Stimulated activated memory B cell treated with anti-CD40 and anti-IgM and Interleukin-4, amounts not matched to agents 10 μg/mL and 1 μg/mL and 100 μg/mL, for 72 hours (primary cell): ENCODE measurements around the gene ANO1.
"Not testable (repeated sequence)": the region's sequence is repeated elsewhere in the genome, so short reads cannot be mapped to it uniquely, and the experiment has no call there.

Source experiments
- ATAC-seq: fragments of 150-1000 bp; cut with Tn5 transposase; 2 replicates; pipeline ENCODE4 v1.10.0; 2021
- H3K27ac Mint-ChIP-seq: one replicate; pipeline ENCODE4 v1.8.0; 2022; ENCODE audit warnings: mild to moderate bottlenecking, mixed read lengths
- H3K27me3 Mint-ChIP-seq: one replicate; pipeline ENCODE4 v1.8.0; 2022; ENCODE audit warnings: mixed read lengths
- H3K36me3 Mint-ChIP-seq: one replicate; pipeline ENCODE4 v1.8.0; 2022; ENCODE audit warnings: mixed read lengths
- H3K4me1 Mint-ChIP-seq: one replicate; pipeline ENCODE4 v1.8.0; 2022; ENCODE audit warnings: mixed read lengths
- H3K4me3 Mint-ChIP-seq: one replicate; pipeline ENCODE4 v1.8.0; 2022; ENCODE audit warnings: mild to moderate bottlenecking, moderate library complexity, mixed read lengths
- H3K9me3 Mint-ChIP-seq: one replicate; pipeline ENCODE4 v1.8.0; 2022; ENCODE audit warnings: mixed read lengths

ANO1 gene

GRCh38 chr11:70209391-70209912, 131.3 kb downstream of the ANO1 start:
- H3K9me3 Mint-ChIP-seq: no peaks in the 10 kb centered on the region
- no peak overlapping the region for H3K4me3 Mint-ChIP-seq
- H3K36me3 Mint-ChIP-seq: peaks cover 45% of the 10 kb centered on the region
- peaks cover 53% of the 10 kb centered on the region for H3K4me1 Mint-ChIP-seq
- no peaks in the 10 kb centered on the region for H3K27me3 Mint-ChIP-seq
- ATAC-seq: no peak
- H3K27ac Mint-ChIP-seq: no peak overlapping the region

- Mint-ChIP-seq H3K36me3 (peaks cover 39% of the 10 kb centered on the region), H3K27me3 (no peaks in the 10 kb centered on the region), H3K4me3 (no peak overlapping the region), H3K4me1 (peaks cover 47% of the 10 kb centered on the region), H3K27ac (no peak overlapping the region), H3K9me3 (no peaks in the 10 kb centered on the region)
- no peak for ATAC-seq
These were observed 132.0 kb downstream of the ANO1 start for GRCh38 chr11:70210051-70210501.

GRCh38 chr11:70210530-70210929, 132.4 kb downstream of the ANO1 start:
- peaks cover 39% of the 10 kb centered on the region for H3K36me3 Mint-ChIP-seq
- no peak overlapping the region for H3K27ac Mint-ChIP-seq
- H3K4me1 Mint-ChIP-seq: peaks cover 43% of the 10 kb centered on the region
- H3K27me3 Mint-ChIP-seq: no peaks in the 10 kb centered on the region
- no peaks in the 10 kb centered on the region for H3K9me3 Mint-ChIP-seq
- no peak overlapping the region for H3K4me3 Mint-ChIP-seq
- no peak for ATAC-seq

DNA sequence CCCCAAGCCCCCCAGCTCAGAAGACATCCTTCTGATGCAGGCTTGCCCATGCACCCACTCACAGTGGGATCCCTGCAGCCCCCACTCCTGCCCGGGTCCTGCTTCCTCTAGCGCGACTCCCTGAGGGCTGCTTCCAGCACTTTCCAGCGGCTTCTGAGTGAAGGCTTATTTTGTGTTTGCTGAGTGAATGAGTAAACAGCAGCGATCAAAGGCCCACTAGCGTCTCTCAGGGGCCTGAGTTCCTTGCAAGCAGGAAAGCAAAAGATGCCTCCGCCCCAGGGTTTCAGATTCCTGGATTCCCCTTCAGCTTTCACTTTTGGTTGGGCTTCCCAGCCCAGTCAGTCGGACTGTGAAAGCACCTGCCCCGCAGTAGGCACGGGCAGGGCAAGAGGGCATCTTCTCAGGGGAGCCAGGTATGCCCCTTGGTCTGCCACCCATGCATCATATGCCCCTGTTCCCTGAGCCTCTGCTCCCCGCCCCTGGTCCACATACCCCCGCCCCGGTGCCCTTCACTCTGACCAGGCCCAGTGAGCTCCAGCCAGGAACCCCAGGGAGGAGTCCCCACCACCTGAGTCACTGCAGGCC, 134.2 kb downstream of the ANO1 start:
- H3K36me3 Mint-ChIP-seq: peaks cover 25% of the 10 kb centered on the region
- no peak overlapping the region for H3K4me3 Mint-ChIP-seq
- no peaks in the 10 kb centered on the region for H3K27me3 Mint-ChIP-seq
- H3K9me3 Mint-ChIP-seq: no peaks in the 10 kb centered on the region
- ATAC-seq: no peak
- peaks cover 26% of the 10 kb centered on the region for H3K4me1 Mint-ChIP-seq
- H3K27ac Mint-ChIP-seq: peak overlapping the region; percentile 26

- not testable (repeated sequence) for H3K9me3 Mint-ChIP-seq, H3K36me3 Mint-ChIP-seq, H3K4me3 Mint-ChIP-seq, H3K4me1 Mint-ChIP-seq, ATAC-seq, H3K27ac Mint-ChIP-seq, H3K27me3 Mint-ChIP-seq
These were observed 139.3 kb downstream of the ANO1 start for GRCh38 chr11:70217388-70217787.

DNA sequence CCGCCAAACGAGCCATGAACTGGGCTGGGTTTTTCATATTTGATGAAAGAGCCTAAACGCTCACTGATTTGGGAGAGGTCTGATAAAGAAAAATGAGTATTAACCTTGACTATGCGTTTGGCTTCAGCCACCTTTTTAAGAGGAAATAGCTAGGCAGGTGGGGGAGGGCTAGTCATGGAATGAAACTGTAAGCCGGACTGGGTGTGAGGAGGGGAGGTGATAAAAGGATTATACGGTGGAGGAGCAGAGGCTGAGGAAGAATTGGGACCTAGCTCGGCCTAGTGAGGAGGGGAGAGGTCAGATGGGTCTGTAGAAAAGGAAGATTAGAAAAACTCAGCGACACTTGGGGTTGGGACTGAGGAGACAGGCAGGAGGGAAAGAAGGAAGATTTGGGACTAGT, 140.0 kb downstream of the ANO1 start:
- H3K4me1 Mint-ChIP-seq: not testable (repeated sequence)

GRCh38 chr11:70220136-70220535, 142.0 kb downstream of the ANO1 start:
- H3K9me3 Mint-ChIP-seq: no peaks in the 10 kb centered on the region
- ATAC-seq: no peak
- peaks cover 7% of the 10 kb centered on the region for H3K27me3 Mint-ChIP-seq
- H3K36me3 Mint-ChIP-seq: no peaks in the 10 kb centered on the region
- no peak overlapping the region for H3K4me3 Mint-ChIP-seq
- H3K27ac Mint-ChIP-seq: no peak overlapping the region
- no peaks in the 10 kb centered on the region for H3K4me1 Mint-ChIP-seq

More for the DNA sequence above, 140.0 kb downstream of the ANO1 start:
- not testable (repeated sequence) for H3K27ac Mint-ChIP-seq, H3K27me3 Mint-ChIP-seq, H3K4me3 Mint-ChIP-seq, H3K9me3 Mint-ChIP-seq, ATAC-seq, H3K36me3 Mint-ChIP-seq

GRCh38 chr11:70220920-70221319, 142.8 kb downstream of the ANO1 start:
- H3K9me3 Mint-ChIP-seq: no peaks in the 10 kb centered on the region
- no peak for ATAC-seq
- H3K27me3 Mint-ChIP-seq: peaks cover 12% of the 10 kb centered on the region
- H3K4me3 Mint-ChIP-seq: no peak overlapping the region
- H3K4me1 Mint-ChIP-seq: no peaks in the 10 kb centered on the region
- no peaks in the 10 kb centered on the region for H3K36me3 Mint-ChIP-seq
- H3K27ac Mint-ChIP-seq: no peak overlapping the region

DNA sequence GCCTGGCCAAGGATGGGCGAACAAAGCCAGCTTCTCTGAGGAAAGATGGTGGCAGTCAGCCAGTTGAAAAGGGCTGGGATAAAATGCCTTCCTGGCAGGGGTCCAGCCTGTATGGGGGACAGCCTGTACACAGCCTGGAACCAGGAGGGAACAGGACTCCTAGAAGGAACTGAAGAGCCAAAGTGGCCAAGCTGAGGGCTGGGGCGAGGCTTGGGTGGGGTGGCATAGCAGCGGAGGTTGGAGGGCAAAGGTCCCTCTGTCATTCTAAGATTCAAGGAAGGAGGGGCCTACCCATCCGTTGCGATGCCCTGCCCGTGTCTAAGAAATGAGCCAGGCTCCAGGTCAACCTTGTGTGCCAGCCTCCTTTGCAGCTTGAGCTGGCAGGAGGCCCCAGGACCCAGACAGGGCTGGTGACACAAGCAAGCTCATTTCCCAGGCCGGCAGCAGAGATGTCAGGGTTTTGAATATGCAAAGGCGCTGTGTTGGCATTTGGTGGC, 147.6 kb downstream of the ANO1 start:
- Mint-ChIP-seq H3K4me3 (no peak overlapping the region), H3K27me3 (peaks cover 12% of the 10 kb centered on the region), H3K36me3 (no peaks in the 10 kb centered on the region), H3K9me3 (no peaks in the 10 kb centered on the region), H3K4me1 (no peaks in the 10 kb centered on the region), H3K27ac (no peak overlapping the region)
- ATAC-seq: no peak

GRCh38 chr11:70226183-70226582, 148.1 kb downstream of the ANO1 start:
- H3K36me3 Mint-ChIP-seq: no peaks in the 10 kb centered on the region
- H3K9me3 Mint-ChIP-seq: no peaks in the 10 kb centered on the region
- H3K4me1 Mint-ChIP-seq: no peaks in the 10 kb centered on the region
- H3K27me3 Mint-ChIP-seq: peaks cover 12% of the 10 kb centered on the region
- ATAC-seq: no peak
- no peak overlapping the region for H3K4me3 Mint-ChIP-seq
- no peak overlapping the region for H3K27ac Mint-ChIP-seq

- Mint-ChIP-seq H3K4me1 (no peaks in the 10 kb centered on the region), H3K27me3 (peaks cover 12% of the 10 kb centered on the region), H3K4me3 (no peak overlapping the region), H3K36me3 (no peaks in the 10 kb centered on the region), H3K9me3 (no peaks in the 10 kb centered on the region), H3K27ac (no peak overlapping the region)
- no peak for ATAC-seq
These were observed 148.8 kb downstream of the ANO1 start for GRCh38 chr11:70226967-70227366.

DNA sequence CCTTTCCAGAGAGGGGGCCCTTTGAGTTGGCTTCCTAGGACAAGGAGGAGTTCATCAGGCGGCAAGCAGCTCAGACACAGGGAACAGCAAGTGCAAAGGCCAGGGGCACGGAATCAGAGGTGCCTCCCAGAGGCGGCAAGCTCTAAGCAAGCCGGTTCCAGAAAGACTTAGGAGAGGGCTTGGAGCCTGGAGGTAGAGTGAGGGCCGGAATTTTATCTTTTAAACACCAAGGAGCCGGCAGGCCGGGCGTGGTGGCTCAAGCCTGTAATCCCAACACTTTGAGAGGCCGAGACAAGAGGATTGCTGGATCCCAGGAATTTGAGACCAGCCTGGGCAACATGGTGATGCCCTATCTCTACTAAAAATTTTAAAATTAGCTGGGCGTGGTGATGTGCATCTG, 151.6 kb downstream of the ANO1 start:
- Mint-ChIP-seq H3K4me3 (no peak overlapping the region), H3K27ac (no peak overlapping the region), H3K27me3 (peaks cover 26% of the 10 kb centered on the region), H3K4me1 (no peaks in the 10 kb centered on the region), H3K9me3 (no peaks in the 10 kb centered on the region), H3K36me3 (no peaks in the 10 kb centered on the region)
- no peak for ATAC-seq

DNA sequence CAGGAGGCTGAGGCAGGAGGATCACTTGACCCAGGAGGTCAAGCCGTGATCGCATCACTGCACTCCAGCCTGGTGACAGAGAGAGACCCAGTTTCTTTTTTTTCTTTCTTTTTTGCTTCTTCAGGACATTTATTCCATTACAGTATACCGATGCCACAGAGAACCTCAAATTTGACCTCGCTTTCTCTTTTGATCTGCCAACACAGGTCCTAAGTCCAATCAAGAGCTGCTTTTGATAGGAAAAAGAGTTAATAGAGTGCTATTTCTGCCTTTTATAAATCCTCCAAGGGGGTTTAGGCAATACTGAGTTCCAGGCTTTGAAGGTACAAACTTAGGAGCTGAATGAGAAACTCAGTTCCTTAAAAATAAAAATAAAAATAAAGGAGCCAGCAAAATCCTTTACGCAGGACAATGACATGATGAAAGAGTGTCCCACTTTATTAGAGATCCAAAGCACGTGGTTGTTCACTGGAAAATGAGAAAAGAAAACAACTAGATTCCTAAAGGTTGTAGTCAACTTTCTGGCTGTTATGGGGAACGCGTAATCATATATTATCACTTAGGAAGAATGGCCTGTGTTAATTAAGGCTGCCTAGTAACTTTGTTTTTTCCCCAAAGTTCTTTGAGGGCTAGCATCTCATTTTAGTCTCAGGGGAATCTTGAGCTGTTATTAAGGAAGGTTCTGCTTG, 152.2 kb downstream of the ANO1 start:
- no peak overlapping the region for H3K4me3 Mint-ChIP-seq
- H3K27ac Mint-ChIP-seq: no peak overlapping the region
- H3K9me3 Mint-ChIP-seq: no peaks in the 10 kb centered on the region
- peaks cover 24% of the 10 kb centered on the region for H3K27me3 Mint-ChIP-seq
- H3K36me3 Mint-ChIP-seq: no peaks in the 10 kb centered on the region
- no peak for ATAC-seq
- no peaks in the 10 kb centered on the region for H3K4me1 Mint-ChIP-seq

DNA sequence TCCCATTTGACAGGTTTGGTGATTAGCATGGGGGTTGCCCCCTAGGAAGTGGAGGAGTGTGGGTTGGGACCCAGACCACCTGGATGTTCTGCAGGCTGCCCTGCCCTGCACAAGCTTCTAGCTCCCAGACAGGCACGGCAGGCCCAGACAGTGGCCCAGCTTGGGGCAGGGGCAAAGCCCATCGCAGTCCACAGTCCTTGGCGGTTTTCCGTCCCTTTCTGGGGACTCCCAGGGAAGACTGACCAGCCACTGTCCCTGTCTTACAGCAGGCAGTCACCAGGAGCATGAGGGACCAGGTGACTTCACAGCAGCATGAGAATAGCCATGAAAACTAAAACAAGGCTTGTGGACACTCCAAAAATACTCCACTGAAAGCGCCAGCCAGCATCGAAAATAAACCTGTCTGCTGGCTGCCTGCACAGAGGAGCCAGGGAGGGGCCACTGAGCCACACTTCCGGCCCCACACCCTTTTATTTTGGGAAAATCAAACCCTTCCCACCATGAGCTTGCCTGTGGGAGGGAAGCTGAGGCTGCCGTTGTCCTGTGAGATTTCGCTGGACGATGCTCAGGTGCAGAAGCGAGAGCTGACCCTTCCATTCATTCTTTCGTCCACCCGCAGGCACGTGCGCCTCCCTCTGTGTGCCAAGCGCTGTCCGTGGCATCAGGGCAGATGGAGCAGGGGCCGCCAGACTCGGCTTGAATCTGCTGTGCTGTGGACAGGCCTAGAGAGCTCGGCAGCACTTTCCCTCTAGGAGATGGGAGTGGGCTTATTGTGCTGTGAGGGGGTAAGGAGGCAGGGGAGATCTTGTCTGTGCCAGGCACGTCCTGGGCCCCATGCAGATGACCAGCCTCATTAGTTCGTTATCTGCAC, 153.0 kb downstream of the ANO1 start:
- H3K4me1 Mint-ChIP-seq: no peaks in the 10 kb centered on the region
- no peak for ATAC-seq
- no peak overlapping the region for H3K27ac Mint-ChIP-seq
- no peaks in the 10 kb centered on the region for H3K36me3 Mint-ChIP-seq
- H3K27me3 Mint-ChIP-seq: peaks cover 28% of the 10 kb centered on the region
- H3K9me3 Mint-ChIP-seq: no peaks in the 10 kb centered on the region
- no peak overlapping the region for H3K4me3 Mint-ChIP-seq

DNA sequence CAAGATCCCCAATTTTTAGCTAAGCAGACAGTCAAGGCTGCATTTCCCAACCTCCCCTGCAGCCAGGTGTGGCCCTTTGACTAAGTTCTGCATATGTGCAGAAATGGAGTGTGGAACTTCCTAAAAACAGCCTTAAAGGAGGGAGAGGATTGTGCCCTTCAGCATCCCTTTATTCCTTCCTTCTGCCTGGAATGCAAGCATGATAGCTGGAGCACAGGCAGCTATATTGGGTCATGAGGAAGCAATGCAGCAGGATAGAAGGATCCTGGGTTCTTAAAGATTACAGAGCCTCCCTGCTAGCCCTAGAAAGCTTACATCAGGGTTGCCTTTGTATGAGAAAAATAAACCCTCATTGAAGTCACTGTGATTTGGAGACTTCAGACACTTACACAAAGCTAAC, 154.9 kb downstream of the ANO1 start:
- no peak for ATAC-seq
- peaks cover 31% of the 10 kb centered on the region for H3K27me3 Mint-ChIP-seq
- H3K4me1 Mint-ChIP-seq: no peaks in the 10 kb centered on the region
- H3K36me3 Mint-ChIP-seq: no peaks in the 10 kb centered on the region
- no peak overlapping the region for H3K27ac Mint-ChIP-seq
- H3K9me3 Mint-ChIP-seq: no peaks in the 10 kb centered on the region
- no peak overlapping the region for H3K4me3 Mint-ChIP-seq
